ENCODE results near the gene ATG12.

- TF ChIP-seq POLR2AphosphoS5 (IDR thresholded peaks at IDR 0.05), result peak; percentile 92 to 96 (median 94)
- TF ChIP-seq, protein P1, sequence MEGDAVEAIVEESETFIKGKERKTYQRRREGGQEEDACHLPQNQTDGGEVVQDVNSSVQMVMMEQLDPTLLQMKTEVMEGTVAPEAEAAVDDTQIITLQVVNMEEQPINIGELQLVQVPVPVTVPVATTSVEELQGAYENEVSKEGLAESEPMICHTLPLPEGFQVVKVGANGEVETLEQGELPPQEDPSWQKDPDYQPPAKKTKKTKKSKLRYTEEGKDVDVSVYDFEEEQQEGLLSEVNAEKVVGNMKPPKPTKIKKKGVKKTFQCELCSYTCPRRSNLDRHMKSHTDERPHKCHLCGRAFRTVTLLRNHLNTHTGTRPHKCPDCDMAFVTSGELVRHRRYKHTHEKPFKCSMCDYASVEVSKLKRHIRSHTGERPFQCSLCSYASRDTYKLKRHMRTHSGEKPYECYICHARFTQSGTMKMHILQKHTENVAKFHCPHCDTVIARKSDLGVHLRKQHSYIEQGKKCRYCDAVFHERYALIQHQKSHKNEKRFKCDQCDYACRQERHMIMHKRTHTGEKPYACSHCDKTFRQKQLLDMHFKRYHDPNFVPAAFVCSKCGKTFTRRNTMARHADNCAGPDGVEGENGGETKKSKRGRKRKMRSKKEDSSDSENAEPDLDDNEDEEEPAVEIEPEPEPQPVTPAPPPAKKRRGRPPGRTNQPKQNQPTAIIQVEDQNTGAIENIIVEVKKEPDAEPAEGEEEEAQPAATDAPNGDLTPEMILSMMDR (IDR thresholded peaks at IDR 0.05 in 8 of 11, conservative IDR thresholded peaks at IDR 0.05 in 3 of 11), result peak in 4 of 11 experiments; percentile 10 to 15 (median 13)
- peak; percentile 32 to 92 (median 70) for TF ChIP-seq POLR2A (IDR thresholded peaks at IDR 0.05)
Measured at GRCh38 chr5:115841382-115842088, at the start of gene ATG12, which contains the start of gene AP3S1.

All from spleen (tissue), 7 donors.